HCT116 (cell line): ENCODE results near the gene PCDH9.

Experiments used
- ATF3 ChIP-seq: IDR thresholded peaks from 2 replicates; pipeline ENCODE4 v1.6.1; 2012
- CEBPB ChIP-seq: IDR thresholded peaks from 2 replicates; pipeline ENCODE4 v1.6.1; 2012; ENCODE audit warnings: low read depth
- CTCF ChIP-seq, 3 experiments: fragments of 200-600 bp in 1 of 3; sonication (generic) in 1 of 3; IDR thresholded peaks in 2 of 3; conservative IDR thresholded peaks in 1 of 3; 2 replicates each; pipeline ENCODE4 v1.5.1; 2012 to 2017; ENCODE audit warnings: low read depth in 2 of 3, low read length in 2 of 3, antibody characterized with exemption in 1 of 3, borderline replicate concordance in 1 of 3, control low read depth in 1 of 3, mild to moderate bottlenecking in 1 of 3, mixed read lengths in 1 of 3, mixed run types in 1 of 3, moderate library complexity in 1 of 3; ENCODE audit not compliant: insufficient read depth in 1 of 3
- EGR1 ChIP-seq: IDR thresholded peaks from 2 replicates; pipeline ENCODE4 v1.6.1; 2012; ENCODE audit warnings: low read depth
- EZH2phosphoT487 ChIP-seq: fragments of 200-600 bp; IDR thresholded peaks from 2 replicates; pipeline ENCODE4 v1.6.1; 2018; ENCODE audit warnings: antibody characterized with exemption, borderline replicate concordance
- MAX ChIP-seq: IDR thresholded peaks from 2 replicates; pipeline ENCODE4 v1.6.1; 2012
- POLR2A ChIP-seq: IDR thresholded peaks from 2 replicates; pipeline ENCODE4 v1.7.0; 2011; ENCODE audit warnings: borderline replicate concordance; ENCODE audit not compliant: insufficient read depth, insufficient read length; ENCODE audit errors: extremely low read depth
- REST ChIP-seq: IDR thresholded peaks from 2 replicates; pipeline ENCODE4 v1.6.1; 2012; ENCODE audit warnings: low read depth
- SP1 ChIP-seq: IDR thresholded peaks from 2 replicates; pipeline ENCODE4 v1.6.1; 2012; ENCODE audit warnings: low read depth

- no peak for TF ChIP-seq POLR2A
- TF ChIP-seq CTCF (IDR thresholded peaks at IDR 0.05 in 2 of 3, conservative IDR thresholded peaks at IDR 0.05 in 1 of 3; ENCODE audit: borderline replicate concordance in 1 of 3, insufficient read depth in 1 of 3, low read depth in 2 of 3, low read length in 2 of 3), result no peak
- TF ChIP-seq CEBPB, result no peak
- TF ChIP-seq MAX, result no peak
- TF ChIP-seq REST, result no peak
- no peak for TF ChIP-seq EGR1
- no peak for TF ChIP-seq ATF3
- no peak for TF ChIP-seq EZH2phosphoT487
- no peak for TF ChIP-seq SP1
These were observed 21.6 kb downstream of the PCDH9 start for GRCh38 chr13:67208552-67208951.
